ENCODE data around the gene PMM2.

- TF ChIP-seq CTCF (IDR thresholded peaks at IDR 0.05) = no peak
- TF ChIP-seq POLR2AphosphoS5 (IDR thresholded peaks at IDR 0.05; ENCODE audit: low read depth, low read length) = no peak
- no peak for TF ChIP-seq TCF7L2 (IDR thresholded peaks at IDR 0.05; ENCODE audit: low read depth, low read length)
- TF ChIP-seq REST (IDR thresholded peaks at IDR 0.05; ENCODE audit: insufficient read depth in 1 of 2, low read depth in 2 of 2, low read length in 1 of 2) = no peak
- TF ChIP-seq SIN3A (IDR thresholded peaks at IDR 0.05; ENCODE audit: borderline replicate concordance, insufficient read depth, low read depth, low read length) = no peak
Observed at GRCh38 chr16:8795818-8796217, 1.8 kb upstream of the PMM2 start.
